K562 (cell line): ENCODE measurements around the gene SMIM29. TPM values are rescaled to one million over a fixed set of nuclear protein-coding genes. Genes with fewer than 3 reads are reported as not detected.

Experiments
- C11orf30 ChIP-seq: fragments of 450-650 bp; IDR thresholded peaks from 2 replicates; pipeline ENCODE4 v1.6.1; 2016; ENCODE audit warnings: low read depth, mild to moderate bottlenecking
- KDM2B ChIP-seq: fragments of 250-450 bp; sonication (Bioruptor Pico); IDR thresholded peaks from 2 replicates; pipeline ENCODE4 v1.8.0; 2021; ENCODE audit warnings: mild to moderate bottlenecking, moderate library complexity
- MITF ChIP-seq: IDR thresholded peaks from 2 replicates; pipeline ENCODE4 v1.6.1; 2014; ENCODE audit warnings: antibody characterized with exemption
- RBM17 ChIP-seq: fragments of 200-400 bp; formaldehyde crosslinking; IDR thresholded peaks from 2 replicates; pipeline ENCODE4 v1.6.1; 2017; ENCODE audit warnings: low read depth, mild to moderate bottlenecking, low read length, borderline replicate concordance
- ZBTB40 ChIP-seq, 2 experiments: fragments of 450-650 bp in 1 of 2; sonication (generic) in 1 of 2; formaldehyde crosslinking in 1 of 2; IDR thresholded peaks; 2 replicates each; pipeline versions ENCODE4 v1.7.1 to v1.9.0; 2016 to 2022; ENCODE audit warnings: inconsistent platforms in 1 of 2, mild to moderate bottlenecking in 1 of 2, missing genetic modification reagents in 1 of 2
- ZNF407 ChIP-seq: fragments of 450-650 bp; IDR thresholded peaks from 2 replicates; pipeline ENCODE4 v1.6.1; 2016; ENCODE audit warnings: low read depth
- polyA plus RNA-seq, 8 experiments: library from polyadenylated mRNA; depleted of rRNA in 4 of 8; stranded (reverse) in 5 of 8; unstranded in 3 of 8; fragments of >200 nt; fragmentation: Nextera tagmentation in 2 of 8; fragmentation: Illumina TruSeq in 1 of 8; extraction: Ambion mirVana in 2 of 8; extraction: Trizol in 1 of 8; gene quantifications; 2 replicates each; pipeline versions ENCODE4 v1.2.1 to v1.2.3, GENCODE V29; 2011 to 2014; ENCODE audit warnings: inconsistent platforms in 1 of 8, missing spikeins in 1 of 8
- total RNA-seq, 7 experiments: library from RNA; depleted of rRNA in 6 of 7; stranded (reverse); fragments of >200 nt in 6 of 7; fragmentation: Illumina TruSeq in 2 of 7; extraction: Trizol in 2 of 7; gene quantifications; 2 replicates each; pipeline versions ENCODE4 v1.2.1 to v1.2.3, GENCODE V29; 2011 to 2021; ENCODE audit warnings: low replicate concordance in 1 of 7

The SMIM29 gene
- total and polyA plus RNA-seq, 9 of the 15 experiments (the other 6 are each of a cell fraction or from before 2014, with no cell fraction given), result 6.5 to 36.7 (median 20.9) TPM

- 0 out of 2 replicates have a peak, but pooled peaks have one; percentile 23 for TF ChIP-seq ZBTB40 (IDR thresholded peaks at IDR 0.05)
- TF ChIP-seq ZBTB40 (CRISPR knock-in tag; IDR thresholded peaks at IDR 0.05), result no peak
- TF ChIP-seq RBM17, result no peak
- TF ChIP-seq MITF, result no peak
- TF ChIP-seq KDM2B (CRISPR knock-in tag), result 0 out of 2 replicates have a peak, but pooled peaks have one; percentile 34
- TF ChIP-seq ZNF407, result peak; percentile 29; the same call in 1 of the 2 replicates
- no peak for TF ChIP-seq C11orf30
Measured at GRCh38 chr6:34236443-34237315, 12.1 kb downstream of the SMIM29 start, which contains the start of gene HMGA1 (continued).
